Naive B cell (primary cell): ENCODE results near the gene TMED4. TPM values are rescaled to one million over a fixed set of nuclear protein-coding genes. Genes with fewer than 3 reads are reported as not detected.

Source experiments
- polyA plus RNA-seq, 6 donors: library from polyadenylated mRNA; unstranded; fragments of 300-500 nt; fragmentation: Illumina TruSeq; gene quantifications; one replicate each; pipeline ENCODE4 v1.2.3, GENCODE V29; 2021; ENCODE audit warnings: low read depth in 6 of 6

TMED4 gene
- polyA plus RNA-seq, 6 donors from 2014 or later: 54.8 to 82.0 (median 67.3) TPM

Other genes starting within 250 kb of the TMED4 start
- 10 to 100 TPM; 32.8 to 70.2 (median 64.4) TPM for gene NUDCD3, start 91.6 kb downstream of the TMED4 start, polyA plus RNA-seq
- not detected for gene NPC1L1, start 40.9 kb downstream of the TMED4 start, polyA plus RNA-seq
- gene DDX56, start 8.3 kb downstream of the TMED4 start, polyA plus RNA-seq: 10 to 100 TPM; 26.9 to 50.8 (median 34.4) TPM
- 10 to 100 TPM in 5 of 6 donors, 1 to 10 TPM in 1; 9.5 to 21.6 (median 20.1) TPM for gene OGDH, start 24.4 kb upstream of the TMED4 start, polyA plus RNA-seq
- gene ZMIZ2, start 166.6 kb upstream of the TMED4 start, polyA plus RNA-seq: 10 to 100 TPM in 5 of 6 donors, 1 to 10 TPM in 1; 5.8 to 22.8 (median 13.4) TPM
- gene PPIA, start 214.4 kb upstream of the TMED4 start, polyA plus RNA-seq: 1,000 to 10,000 TPM; 2,925 to 4,431 (median 4,097) TPM